ENCODE results near the gene PNCK.

PNCK gene

GRCh38 chrX:153642051-153642654, 31.5 kb downstream of the PNCK start:
- TF ChIP-seq GATA3 (IDR thresholded peaks at IDR 0.05; ENCODE audit: low read depth, low read length) (no peak), GATA2 (IDR thresholded peaks at IDR 0.05; ENCODE audit: low read depth, low read length) (no peak)

- TF ChIP-seq GATA3 (IDR thresholded peaks at IDR 0.05; ENCODE audit: low read depth, low read length) (no peak), GATA2 (IDR thresholded peaks at IDR 0.05; ENCODE audit: low read depth, low read length) (no peak)
Measured at GRCh38 chrX:153641627-153642026, 32.0 kb downstream of the PNCK start.

GRCh38 chrX:153640736-153641575, 32.7 kb downstream of the PNCK start:
- TF ChIP-seq GATA3 (IDR thresholded peaks at IDR 0.05; ENCODE audit: low read depth, low read length) (no peak), GATA2 (IDR thresholded peaks at IDR 0.05; ENCODE audit: low read depth, low read length) (no peak)

- TF ChIP-seq GATA3 (IDR thresholded peaks at IDR 0.05; ENCODE audit: low read depth, low read length) (no peak), GATA2 (IDR thresholded peaks at IDR 0.05; ENCODE audit: low read depth, low read length) (no peak)
Measured at GRCh38 chrX:153640045-153640686, 33.4 kb downstream of the PNCK start.

GRCh38 chrX:153639177-153640044, 34.2 kb downstream of the PNCK start:
- TF ChIP-seq GATA2 (IDR thresholded peaks at IDR 0.05; ENCODE audit: low read depth, low read length) (no peak), GATA3 (IDR thresholded peaks at IDR 0.05; ENCODE audit: low read depth, low read length) (no peak)

GRCh38 chrX:153638436-153639176, 35.0 kb downstream of the PNCK start:
- TF ChIP-seq GATA3 (IDR thresholded peaks at IDR 0.05; ENCODE audit: low read depth, low read length) (no peak), GATA2 (IDR thresholded peaks at IDR 0.05; ENCODE audit: low read depth, low read length) (no peak)

- TF ChIP-seq GATA2 (IDR thresholded peaks at IDR 0.05; ENCODE audit: low read depth, low read length) (no peak), GATA3 (IDR thresholded peaks at IDR 0.05; ENCODE audit: low read depth, low read length) (no peak)
Measured at GRCh38 chrX:153638041-153638371, 35.6 kb downstream of the PNCK start.

- TF ChIP-seq GATA2 (IDR thresholded peaks at IDR 0.05; ENCODE audit: low read depth, low read length) (no peak), GATA3 (IDR thresholded peaks at IDR 0.05; ENCODE audit: low read depth, low read length) (no peak)
Measured at GRCh38 chrX:153637121-153638040, 36.2 kb downstream of the PNCK start.

- no peak for TF ChIP-seq GATA3 (IDR thresholded peaks at IDR 0.05; ENCODE audit: low read depth, low read length)
- TF ChIP-seq GATA2 (IDR thresholded peaks at IDR 0.05; ENCODE audit: low read depth, low read length): no peak
Measured at GRCh38 chrX:153636716-153637115, 36.9 kb downstream of the PNCK start.

GRCh38 chrX:153635788-153636668, 37.6 kb downstream of the PNCK start:
- TF ChIP-seq GATA2 (IDR thresholded peaks at IDR 0.05; ENCODE audit: low read depth, low read length) (no peak), GATA3 (IDR thresholded peaks at IDR 0.05; ENCODE audit: low read depth, low read length) (no peak)

GRCh38 chrX:153635388-153635787, 38.2 kb downstream of the PNCK start:
- TF ChIP-seq GATA2 (IDR thresholded peaks at IDR 0.05; ENCODE audit: low read depth, low read length) (no peak), GATA3 (IDR thresholded peaks at IDR 0.05; ENCODE audit: low read depth, low read length) (no peak)

Measured in SH-SY5Y (cell line).